GM12878 (cell line): Measurements from ENCODE around the gene MACROD2.

Experiments
- CEBPB ChIP-seq, 2 experiments: fragments of 150-350 bp in 1 of 2; IDR thresholded peaks; 2 replicates each; pipeline ENCODE4 v1.6.1; 2012 to 2014; ENCODE audit warnings: low read depth in 2 of 2, low read length in 2 of 2, borderline replicate concordance in 1 of 2, inconsistent platforms in 1 of 2
- CTCF ChIP-seq, 3 experiments: IDR thresholded peaks in 2 of 3; conservative IDR thresholded peaks in 1 of 3; 2 replicates each; pipeline ENCODE4 v1.5.1; 2011; ENCODE audit warnings: low read depth in 3 of 3, low read length in 3 of 3, mild to moderate bottlenecking in 3 of 3, control low read depth in 2 of 3, moderate library complexity in 2 of 3, inconsistent platforms in 1 of 3, mixed read lengths in 1 of 3; ENCODE audit not compliant: control insufficient read depth in 2 of 3, insufficient read depth in 1 of 3; ENCODE audit errors: extremely low read depth in 1 of 3
- EGR1 ChIP-seq, 2 experiments: IDR thresholded peaks; 1 replicate in 1 of 2; 2 replicates in 1 of 2; pipeline ENCODE4 v1.6.1; 2011 to 2012; ENCODE audit warnings: low read depth in 2 of 2, low read length in 2 of 2, borderline replicate concordance in 1 of 2, mild to moderate bottlenecking in 1 of 2, moderate library complexity in 1 of 2
- GABPA ChIP-seq: IDR thresholded peaks from 2 replicates; pipeline ENCODE4 v1.6.1; 2014; ENCODE audit warnings: antibody characterized with exemption, low read depth, mild to moderate bottlenecking, inconsistent platforms
- IRF3 ChIP-seq: fragments of 450-650 bp; IDR thresholded peaks from 2 replicates; pipeline ENCODE4 v1.6.1; 2014; ENCODE audit warnings: mild to moderate bottlenecking
- PKNOX1 ChIP-seq: fragments of 450-650 bp; IDR thresholded peaks from 2 replicates; pipeline ENCODE4 v1.6.1; 2016; ENCODE audit warnings: mild to moderate bottlenecking
- POLR2A ChIP-seq: IDR thresholded peaks from 2 replicates; pipeline ENCODE4 v1.6.1; 2011; ENCODE audit warnings: low read depth, mild to moderate bottlenecking, low read length
- RAD21 ChIP-seq: IDR thresholded peaks from 2 replicates; pipeline ENCODE4 v1.6.1; 2011; ENCODE audit warnings: mild to moderate bottlenecking, low read depth, low read length, moderate library complexity; ENCODE audit not compliant: insufficient read depth
- WRNIP1 ChIP-seq: IDR thresholded peaks from 2 replicates; pipeline ENCODE4 v1.6.1; 2011; ENCODE audit warnings: low read depth, low read length, improper control_type of control experiment, borderline replicate concordance

DNA sequence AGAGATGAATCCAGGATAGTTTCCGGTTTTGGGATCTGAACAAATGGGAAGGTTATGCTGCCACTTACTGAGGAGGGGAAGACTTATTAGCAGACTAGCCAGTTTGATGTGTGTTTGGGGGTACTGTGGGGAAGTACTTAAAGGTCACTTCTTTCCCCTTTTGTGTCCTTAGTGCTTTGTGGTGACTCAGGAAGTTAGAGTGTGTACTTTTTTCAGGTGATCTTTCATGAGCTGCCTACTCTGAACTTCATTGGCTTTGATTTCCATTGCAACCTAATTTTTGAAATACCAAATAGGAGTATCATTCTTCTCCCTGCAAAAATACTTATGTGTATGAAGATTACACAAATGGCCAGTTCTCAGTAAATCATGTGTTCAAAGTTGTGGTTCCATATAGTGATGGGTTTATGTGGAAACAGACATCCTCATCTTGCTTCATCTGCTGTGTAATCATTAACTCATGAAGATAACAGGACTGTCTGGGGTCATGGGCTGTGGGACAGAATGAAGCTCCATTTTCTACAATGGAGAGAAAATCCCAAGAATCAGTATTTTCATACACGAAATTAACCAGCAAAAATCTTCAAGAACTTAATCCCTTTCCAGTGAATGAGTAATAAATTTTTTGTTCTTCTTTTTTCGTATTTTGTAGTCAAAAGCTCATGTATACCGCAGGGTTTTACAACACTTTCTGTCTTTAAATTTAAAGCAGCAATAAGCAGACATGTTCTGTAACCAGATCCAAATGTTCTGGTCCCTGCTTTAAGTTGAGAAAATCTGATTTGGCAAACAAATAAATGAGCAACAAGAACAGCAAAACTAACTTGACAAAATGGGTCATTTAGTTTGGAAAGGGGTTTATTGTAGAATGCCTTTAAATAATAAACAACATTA, 614.3 kb downstream of the MACROD2 start:
- TF ChIP-seq CEBPB (IDR thresholded peaks at IDR 0.05; ENCODE audit: borderline replicate concordance in 1 of 2, low read depth in 2 of 2, low read length in 2 of 2) (no peak), CTCF (IDR thresholded peaks at IDR 0.05 in 2 of 3, conservative IDR thresholded peaks at IDR 0.05 in 1 of 3; ENCODE audit: control insufficient read depth in 2 of 3, extremely low read depth in 1 of 3, insufficient read depth in 1 of 3, low read depth in 3 of 3, low read length in 3 of 3) (no peak), PKNOX1 (no peak), EGR1 (IDR thresholded peaks at IDR 0.05; ENCODE audit: borderline replicate concordance in 1 of 2, low read depth in 2 of 2, low read length in 2 of 2) (no peak), GABPA (no peak), RAD21 (no peak), WRNIP1 (no peak), POLR2A (no peak), IRF3 (no peak)
